HEK293 (cell line): ENCODE measurements around the gene DPY19L1.
"Not testable (repeated sequence)": the region's sequence is repeated elsewhere in the genome, so short reads cannot be mapped to it uniquely, and the experiment has no call there.

ENCODE experiments used
- CTCF ChIA-PET: fragments of 350-600 bp; formaldehyde crosslinking; extraction: SDS; loops from one replicate; lab custom pipeline; 2021; ENCODE audit warnings: antibody characterized with exemption; lab: Yijun Ruan, JAX
- POLR2A ChIA-PET: fragments of 300-600 bp; formaldehyde crosslinking; extraction: SDS; loops from one replicate; lab custom pipeline; 2020; ENCODE audit warnings: antibody characterized with exemption, inconsistent platforms; lab: Yijun Ruan, JAX
- H3K27ac ChIP-seq: fragments of 200-500 bp; sonication (Bioruptor generic); 2 replicates; pipeline ENCODE4 v1.5.1; 2014; ENCODE audit warnings: low read depth, low read length, control low read depth, inconsistent platforms; ENCODE audit errors: extremely low read depth
- H3K36me3 ChIP-seq, 2 experiments: fragments of 200-500 bp in 1 of 2; sonication (Bioruptor generic) in 1 of 2; 1 replicate in 1 of 2; 2 replicates in 1 of 2; pipeline ENCODE4 v1.5.1; 2014 to 2017; ENCODE audit warnings: inconsistent platforms in 2 of 2, low read length in 2 of 2; ENCODE audit not compliant: control insufficient read depth in 2 of 2, insufficient read depth in 1 of 2
- H3K4me1 ChIP-seq: fragments of 200-500 bp; sonication (Bioruptor generic); 2 replicates; pipeline ENCODE4 v1.5.1; 2014; ENCODE audit warnings: mild to moderate bottlenecking, low read length, inconsistent platforms; ENCODE audit not compliant: control insufficient read depth, insufficient read depth
- H3K4me3 ChIP-seq: 2 replicates; pipeline ENCODE4 v1.5.1; 2011; ENCODE audit warnings: low read depth, mild to moderate bottlenecking, control low read depth, low read length, moderate library complexity
- H3K9me3 ChIP-seq: fragments of 200-500 bp; sonication (Bioruptor generic); 2 replicates; pipeline ENCODE4 v1.5.1; 2014; ENCODE audit warnings: low read depth, low read length, inconsistent platforms; ENCODE audit not compliant: control insufficient read depth, insufficient read depth
- ZBTB48 ChIP-seq: fragments of 450-650 bp; formaldehyde crosslinking; IDR thresholded peaks from 2 replicates; pipeline ENCODE4 v1.5.1; 2016; ENCODE audit warnings: missing biosample characterization, missing genetic modification characterization
- ZFP3 ChIP-seq: fragments of 450-650 bp; formaldehyde crosslinking; IDR thresholded peaks from 2 replicates; pipeline ENCODE4 v1.5.1; 2016; ENCODE audit warnings: low read depth, missing biosample characterization, missing genetic modification characterization
- ZIC2 ChIP-seq: fragments of 450-650 bp; formaldehyde crosslinking; IDR thresholded peaks from 2 replicates; pipeline ENCODE4 v1.5.1; 2016; ENCODE audit warnings: missing biosample characterization, missing genetic modification characterization
- ZNF221 ChIP-seq: fragments of 450-650 bp; formaldehyde crosslinking; IDR thresholded peaks from 2 replicates; pipeline ENCODE4 v1.5.1; 2017; ENCODE audit warnings: missing biosample characterization, missing genetic modification characterization, borderline replicate concordance
- ZNF701 ChIP-seq: fragments of 450-650 bp; formaldehyde crosslinking; IDR thresholded peaks from 2 replicates; pipeline ENCODE4 v1.5.1; 2016; ENCODE audit warnings: missing biosample characterization, missing genetic modification characterization
- TF ChIP-seq, protein P1 (sequence below): fragments of 450-650 bp; formaldehyde crosslinking; IDR thresholded peaks from 2 replicates; pipeline ENCODE4; 2016; ENCODE audit warnings: missing biosample characterization, missing genetic modification characterization
- TF ChIP-seq, protein P2 (sequence below): fragments of 450-650 bp; formaldehyde crosslinking; IDR thresholded peaks from 2 replicates; pipeline ENCODE4 v1.5.1; 2017; ENCODE audit warnings: missing biosample characterization, missing genetic modification characterization
- TF ChIP-seq, protein P3 (sequence below): fragments of 450-650 bp; formaldehyde crosslinking; IDR thresholded peaks from 2 replicates; pipeline ENCODE4 v1.5.1; 2017; ENCODE audit warnings: missing biosample characterization, mild to moderate bottlenecking, missing genetic modification characterization, moderate library complexity
- TF ChIP-seq, protein P4 (sequence below): fragments of 450-650 bp; formaldehyde crosslinking; conservative IDR thresholded peaks from 2 replicates; pipeline ENCODE4 v1.5.1; 2016; ENCODE audit warnings: low read depth, missing biosample characterization, missing genetic modification characterization
- TF ChIP-seq, protein P5 (sequence below): fragments of 450-650 bp; formaldehyde crosslinking; IDR thresholded peaks from 2 replicates; pipeline ENCODE4 v1.5.1; 2016; ENCODE audit warnings: missing biosample characterization, missing genetic modification characterization
- TF ChIP-seq, protein P6 (sequence below): fragments of 450-650 bp; formaldehyde crosslinking; IDR thresholded peaks from 2 replicates; pipeline ENCODE4 v1.5.1; 2016; ENCODE audit warnings: missing biosample characterization, missing genetic modification characterization

DPY19L1 gene

DNA sequence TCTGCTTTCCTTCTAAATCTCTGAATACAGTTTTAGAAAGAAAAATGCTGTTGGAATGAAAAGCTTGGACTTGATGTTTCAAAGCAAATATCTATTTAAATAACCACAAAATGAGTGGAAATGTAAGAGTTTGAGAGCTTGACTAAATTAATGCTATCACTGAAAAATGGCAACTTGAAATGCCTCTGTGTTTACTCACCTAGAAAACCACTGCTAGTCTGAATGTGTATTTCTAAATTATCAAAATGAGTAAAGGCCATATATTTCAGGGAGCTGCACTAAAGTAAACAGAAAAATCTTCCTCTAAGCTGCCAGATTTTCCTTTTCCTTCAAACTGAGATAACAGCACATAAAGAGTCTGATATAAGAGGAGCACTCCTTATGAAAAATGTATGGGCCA, 87.9 kb downstream of the DPY19L1 start:
- TF ChIP-seq ZFP3 (no peak), ZNF701 (tag by site-specific recombination) (no peak), ZIC2 (tag by site-specific recombination) (no peak), ZNF221 (tag by site-specific recombination) (no peak), ZBTB48 (tag by site-specific recombination) (no peak)
- TF ChIP-seq, protein P1, sequence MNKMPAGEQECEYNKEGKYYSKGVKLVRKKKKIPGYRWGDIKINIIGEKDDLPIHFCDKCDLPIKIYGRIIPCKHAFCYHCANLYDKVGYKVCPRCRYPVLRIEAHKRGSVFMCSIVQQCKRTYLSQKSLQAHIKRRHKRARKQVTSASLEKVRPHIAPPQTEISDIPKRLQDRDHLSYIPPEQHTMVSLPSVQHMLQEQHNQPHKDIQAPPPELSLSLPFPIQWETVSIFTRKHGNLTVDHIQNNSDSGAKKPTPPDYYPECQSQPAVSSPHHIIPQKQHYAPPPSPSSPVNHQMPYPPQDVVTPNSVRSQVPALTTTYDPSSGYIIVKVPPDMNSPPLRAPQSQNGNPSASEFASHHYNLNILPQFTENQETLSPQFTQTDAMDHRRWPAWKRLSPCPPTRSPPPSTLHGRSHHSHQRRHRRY (tag by site-specific recombination), result no peak
- TF ChIP-seq, protein P2, sequence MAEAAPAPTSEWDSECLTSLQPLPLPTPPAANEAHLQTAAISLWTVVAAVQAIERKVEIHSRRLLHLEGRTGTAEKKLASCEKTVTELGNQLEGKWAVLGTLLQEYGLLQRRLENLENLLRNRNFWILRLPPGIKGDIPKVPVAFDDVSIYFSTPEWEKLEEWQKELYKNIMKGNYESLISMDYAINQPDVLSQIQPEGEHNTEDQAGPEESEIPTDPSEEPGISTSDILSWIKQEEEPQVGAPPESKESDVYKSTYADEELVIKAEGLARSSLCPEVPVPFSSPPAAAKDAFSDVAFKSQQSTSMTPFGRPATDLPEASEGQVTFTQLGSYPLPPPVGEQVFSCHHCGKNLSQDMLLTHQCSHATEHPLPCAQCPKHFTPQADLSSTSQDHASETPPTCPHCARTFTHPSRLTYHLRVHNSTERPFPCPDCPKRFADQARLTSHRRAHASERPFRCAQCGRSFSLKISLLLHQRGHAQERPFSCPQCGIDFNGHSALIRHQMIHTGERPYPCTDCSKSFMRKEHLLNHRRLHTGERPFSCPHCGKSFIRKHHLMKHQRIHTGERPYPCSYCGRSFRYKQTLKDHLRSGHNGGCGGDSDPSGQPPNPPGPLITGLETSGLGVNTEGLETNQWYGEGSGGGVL, result no peak
- TF ChIP-seq, protein P3, sequence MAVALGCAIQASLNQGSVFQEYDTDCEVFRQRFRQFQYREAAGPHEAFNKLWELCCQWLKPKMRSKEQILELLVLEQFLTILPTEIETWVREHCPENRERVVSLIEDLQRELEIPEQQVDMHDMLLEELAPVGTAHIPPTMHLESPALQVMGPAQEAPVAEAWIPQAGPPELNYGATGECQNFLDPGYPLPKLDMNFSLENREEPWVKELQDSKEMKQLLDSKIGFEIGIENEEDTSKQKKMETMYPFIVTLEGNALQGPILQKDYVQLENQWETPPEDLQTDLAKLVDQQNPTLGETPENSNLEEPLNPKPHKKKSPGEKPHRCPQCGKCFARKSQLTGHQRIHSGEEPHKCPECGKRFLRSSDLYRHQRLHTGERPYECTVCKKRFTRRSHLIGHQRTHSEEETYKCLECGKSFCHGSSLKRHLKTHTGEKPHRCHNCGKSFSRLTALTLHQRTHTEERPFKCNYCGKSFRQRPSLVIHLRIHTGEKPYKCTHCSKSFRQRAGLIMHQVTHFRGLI (tag by site-specific recombination), result no peak
- TF ChIP-seq, protein P4, sequence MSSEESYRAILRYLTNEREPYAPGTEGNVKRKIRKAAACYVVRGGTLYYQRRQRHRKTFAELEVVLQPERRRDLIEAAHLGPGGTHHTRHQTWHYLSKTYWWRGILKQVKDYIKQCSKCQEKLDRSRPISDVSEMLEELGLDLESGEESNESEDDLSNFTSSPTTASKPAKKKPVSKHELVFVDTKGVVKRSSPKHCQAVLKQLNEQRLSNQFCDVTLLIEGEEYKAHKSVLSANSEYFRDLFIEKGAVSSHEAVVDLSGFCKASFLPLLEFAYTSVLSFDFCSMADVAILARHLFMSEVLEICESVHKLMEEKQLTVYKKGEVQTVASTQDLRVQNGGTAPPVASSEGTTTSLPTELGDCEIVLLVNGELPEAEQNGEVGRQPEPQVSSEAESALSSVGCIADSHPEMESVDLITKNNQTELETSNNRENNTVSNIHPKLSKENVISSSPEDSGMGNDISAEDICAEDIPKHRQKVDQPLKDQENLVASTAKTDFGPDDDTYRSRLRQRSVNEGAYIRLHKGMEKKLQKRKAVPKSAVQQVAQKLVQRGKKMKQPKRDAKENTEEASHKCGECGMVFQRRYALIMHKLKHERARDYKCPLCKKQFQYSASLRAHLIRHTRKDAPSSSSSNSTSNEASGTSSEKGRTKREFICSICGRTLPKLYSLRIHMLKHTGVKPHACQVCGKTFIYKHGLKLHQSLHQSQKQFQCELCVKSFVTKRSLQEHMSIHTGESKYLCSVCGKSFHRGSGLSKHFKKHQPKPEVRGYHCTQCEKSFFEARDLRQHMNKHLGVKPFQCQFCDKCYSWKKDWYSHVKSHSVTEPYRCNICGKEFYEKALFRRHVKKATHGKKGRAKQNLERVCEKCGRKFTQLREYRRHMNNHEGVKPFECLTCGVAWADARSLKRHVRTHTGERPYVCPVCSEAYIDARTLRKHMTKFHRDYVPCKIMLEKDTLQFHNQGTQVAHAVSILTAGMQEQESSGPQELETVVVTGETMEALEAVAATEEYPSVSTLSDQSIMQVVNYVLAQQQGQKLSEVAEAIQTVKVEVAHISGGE (tag by site-specific recombination), result no peak
- TF ChIP-seq, protein P5, sequence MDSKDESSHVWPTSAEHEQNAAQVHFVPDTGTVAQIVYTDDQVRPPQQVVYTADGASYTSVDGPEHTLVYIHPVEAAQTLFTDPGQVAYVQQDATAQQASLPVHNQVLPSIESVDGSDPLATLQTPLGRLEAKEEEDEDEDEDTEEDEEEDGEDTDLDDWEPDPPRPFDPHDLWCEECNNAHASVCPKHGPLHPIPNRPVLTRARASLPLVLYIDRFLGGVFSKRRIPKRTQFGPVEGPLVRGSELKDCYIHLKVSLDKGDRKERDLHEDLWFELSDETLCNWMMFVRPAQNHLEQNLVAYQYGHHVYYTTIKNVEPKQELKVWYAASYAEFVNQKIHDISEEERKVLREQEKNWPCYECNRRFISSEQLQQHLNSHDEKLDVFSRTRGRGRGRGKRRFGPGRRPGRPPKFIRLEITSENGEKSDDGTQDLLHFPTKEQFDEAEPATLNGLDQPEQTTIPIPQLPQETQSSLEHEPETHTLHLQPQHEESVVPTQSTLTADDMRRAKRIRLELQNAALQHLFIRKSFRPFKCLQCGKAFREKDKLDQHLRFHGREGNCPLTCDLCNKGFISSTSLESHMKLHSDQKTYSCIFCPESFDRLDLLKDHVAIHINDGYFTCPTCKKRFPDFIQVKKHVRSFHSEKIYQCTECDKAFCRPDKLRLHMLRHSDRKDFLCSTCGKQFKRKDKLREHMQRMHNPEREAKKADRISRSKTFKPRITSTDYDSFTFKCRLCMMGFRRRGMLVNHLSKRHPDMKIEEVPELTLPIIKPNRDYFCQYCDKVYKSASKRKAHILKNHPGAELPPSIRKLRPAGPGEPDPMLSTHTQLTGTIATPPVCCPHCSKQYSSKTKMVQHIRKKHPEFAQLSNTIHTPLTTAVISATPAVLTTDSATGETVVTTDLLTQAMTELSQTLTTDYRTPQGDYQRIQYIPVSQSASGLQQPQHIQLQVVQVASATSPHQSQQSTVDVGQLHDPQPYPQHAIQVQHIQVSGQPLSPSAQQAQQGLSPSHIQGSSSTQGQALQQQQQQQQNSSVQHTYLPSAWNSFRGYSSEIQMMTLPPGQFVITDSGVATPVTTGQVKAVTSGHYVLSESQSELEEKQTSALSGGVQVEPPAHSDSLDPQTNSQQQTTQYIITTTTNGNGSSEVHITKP (tag by site-specific recombination), result no peak
- TF ChIP-seq, protein P6, sequence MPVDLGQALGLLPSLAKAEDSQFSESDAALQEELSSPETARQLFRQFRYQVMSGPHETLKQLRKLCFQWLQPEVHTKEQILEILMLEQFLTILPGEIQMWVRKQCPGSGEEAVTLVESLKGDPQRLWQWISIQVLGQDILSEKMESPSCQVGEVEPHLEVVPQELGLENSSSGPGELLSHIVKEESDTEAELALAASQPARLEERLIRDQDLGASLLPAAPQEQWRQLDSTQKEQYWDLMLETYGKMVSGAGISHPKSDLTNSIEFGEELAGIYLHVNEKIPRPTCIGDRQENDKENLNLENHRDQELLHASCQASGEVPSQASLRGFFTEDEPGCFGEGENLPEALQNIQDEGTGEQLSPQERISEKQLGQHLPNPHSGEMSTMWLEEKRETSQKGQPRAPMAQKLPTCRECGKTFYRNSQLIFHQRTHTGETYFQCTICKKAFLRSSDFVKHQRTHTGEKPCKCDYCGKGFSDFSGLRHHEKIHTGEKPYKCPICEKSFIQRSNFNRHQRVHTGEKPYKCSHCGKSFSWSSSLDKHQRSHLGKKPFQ, result no peak
- Histone ChIP-seq H3K36me3 (no peaks in the 10 kb centered on the region), H3K4me1 (no peaks in the 10 kb centered on the region), H3K9me3 (no peaks in the 10 kb centered on the region), H3K4me3 (no peak overlapping the region), H3K27ac (no peak overlapping the region)
- CTCF ChIA-PET, result interaction anchor here (0.6 kb wide), 1 partner anchor 76 kb away, joined by 3 read pairs; no protein-coding TSS in a partner anchor
- POLR2A ChIA-PET, result no interaction called here

DNA sequence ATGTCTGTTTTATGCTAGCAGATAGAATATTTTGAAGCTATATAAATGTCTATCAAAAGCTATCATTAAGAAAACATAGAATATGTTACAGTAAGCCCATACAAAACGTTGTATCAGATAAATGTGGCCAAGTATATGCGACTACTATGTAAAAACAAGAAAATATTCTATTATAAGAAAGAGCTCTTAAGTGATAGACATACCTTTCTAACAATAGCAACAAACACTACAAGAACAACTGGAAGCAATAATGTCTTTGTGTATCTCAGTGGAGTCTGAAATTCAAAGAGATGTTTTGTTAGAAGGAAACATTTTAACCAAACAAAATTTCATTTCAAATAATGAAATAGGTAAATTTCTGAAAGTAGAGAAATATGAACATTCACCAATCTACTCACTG, 89.9 kb downstream of the DPY19L1 start:
- POLR2A ChIA-PET, H3K4me3 ChIP-seq, H3K9me3 ChIP-seq, H3K4me1 ChIP-seq, H3K27ac ChIP-seq, H3K36me3 ChIP-seq: not testable (repeated sequence)
- CTCF ChIA-PET, result interaction anchor here (1.1 kb wide), 1 partner anchor 20 kb away, joined by 3 read pairs; no protein-coding TSS in a partner anchor
